Measurements from ENCODE around the gene QSOX2.

The QSOX2 gene

DNA sequence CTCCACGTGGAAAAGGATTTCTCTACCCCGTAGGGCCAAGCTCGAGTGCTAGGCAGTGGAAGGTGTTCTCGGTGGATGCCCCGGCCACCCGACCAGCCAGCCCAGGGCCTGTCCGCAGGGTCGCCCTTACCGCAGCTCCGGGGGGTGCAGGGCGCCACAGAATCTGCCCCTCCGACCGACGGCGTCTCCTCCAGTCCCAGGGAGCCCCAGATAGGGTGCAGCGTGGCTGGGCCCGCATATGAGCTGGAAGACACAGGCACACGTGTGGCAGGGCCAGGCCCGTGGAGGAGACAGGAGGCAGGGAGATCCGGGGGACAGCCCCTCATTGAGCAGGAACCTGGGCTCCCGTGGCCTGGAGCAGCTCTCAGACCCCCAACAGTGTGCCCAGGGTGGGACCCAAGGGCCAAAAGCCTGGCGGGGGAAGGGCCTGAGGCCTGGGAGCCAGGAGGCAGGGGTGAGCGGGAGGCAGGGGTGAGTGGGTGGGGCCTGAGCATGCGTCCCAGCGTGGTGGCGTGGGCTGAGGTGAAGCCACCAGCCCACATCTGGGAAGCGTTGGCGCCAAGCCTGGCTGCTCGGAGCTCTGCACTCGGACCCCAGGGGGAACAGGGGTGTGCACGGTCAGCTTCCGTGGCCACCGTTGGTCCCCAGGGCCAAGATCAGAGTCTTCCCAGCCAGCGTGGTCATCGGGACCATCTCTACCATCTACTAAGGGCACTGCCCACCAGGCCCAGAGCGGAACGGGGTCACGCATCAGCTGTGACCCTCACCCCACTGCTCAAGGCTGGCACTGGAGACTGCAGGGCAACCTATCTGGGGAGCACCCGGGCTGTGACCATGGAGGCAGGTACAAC is 36.0 kb upstream of the QSOX2 start:
- H3K4me3 ChIP-seq (ENCODE audit: control insufficient read depth, low read depth, low read length), result no peak overlapping the region
- no peak for DNase-seq (ENCODE audit: low read depth)
- no peak for TF ChIP-seq CTCF (conservative IDR thresholded peaks at IDR 0.05; ENCODE audit: control insufficient read depth, insufficient read depth, low read depth, low read length)

DNA sequence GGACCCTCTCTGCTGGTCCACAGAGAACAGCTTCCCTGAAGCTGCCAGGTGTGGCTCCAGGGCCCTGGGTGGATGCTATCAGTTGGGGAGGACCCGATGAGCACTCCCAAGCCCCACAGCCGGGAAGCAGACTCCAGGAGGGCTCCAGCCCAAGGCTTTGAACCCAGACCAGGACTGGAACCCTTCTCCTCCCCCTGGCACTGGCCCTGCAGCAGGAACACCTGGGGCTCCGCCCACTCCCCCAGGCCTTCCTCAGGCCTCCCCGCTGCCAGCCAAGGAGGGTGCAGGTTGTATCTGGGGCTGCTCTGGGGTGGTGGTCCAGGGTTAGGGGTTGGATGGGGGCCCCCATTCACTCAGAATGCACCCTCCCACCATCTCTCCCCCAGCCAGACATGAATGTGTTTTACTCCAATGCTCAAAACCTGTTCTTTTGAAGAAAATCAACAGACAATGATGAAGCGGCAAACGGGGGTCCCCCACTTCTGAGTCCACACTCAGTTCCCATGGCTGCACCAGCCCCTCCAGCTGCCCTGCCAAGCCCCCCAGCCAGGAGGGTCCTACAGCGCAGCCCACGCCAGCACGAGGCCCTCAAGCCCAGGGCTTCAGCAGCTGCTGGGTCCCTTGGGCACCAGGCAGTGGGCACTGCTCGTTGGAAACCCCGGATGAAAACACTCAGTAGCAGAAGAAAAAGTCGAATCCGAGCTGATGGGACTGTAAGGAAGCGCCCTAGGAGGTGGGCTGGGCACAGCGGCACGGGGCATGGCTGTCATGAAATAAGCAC is 35.1 kb upstream of the QSOX2 start:
- no peak for TF ChIP-seq CTCF (conservative IDR thresholded peaks at IDR 0.05; ENCODE audit: control insufficient read depth, insufficient read depth, low read depth, low read length)
- no peak for DNase-seq (ENCODE audit: low read depth)

GRCh38 chr9:136279471-136279870 is 33.9 kb upstream of the QSOX2 start:
- DNase-seq (ENCODE audit: low read depth), result no peak
- no peak overlapping the region for H3K4me3 ChIP-seq (ENCODE audit: control insufficient read depth, low read depth, low read length)
- TF ChIP-seq CTCF (conservative IDR thresholded peaks at IDR 0.05; ENCODE audit: control insufficient read depth, insufficient read depth, low read depth, low read length), result no peak

More for the DNA sequence above, 35.1 kb upstream of the QSOX2 start:
- no peak overlapping the region for H3K4me3 ChIP-seq (ENCODE audit: control insufficient read depth, low read depth, low read length)

DNA sequence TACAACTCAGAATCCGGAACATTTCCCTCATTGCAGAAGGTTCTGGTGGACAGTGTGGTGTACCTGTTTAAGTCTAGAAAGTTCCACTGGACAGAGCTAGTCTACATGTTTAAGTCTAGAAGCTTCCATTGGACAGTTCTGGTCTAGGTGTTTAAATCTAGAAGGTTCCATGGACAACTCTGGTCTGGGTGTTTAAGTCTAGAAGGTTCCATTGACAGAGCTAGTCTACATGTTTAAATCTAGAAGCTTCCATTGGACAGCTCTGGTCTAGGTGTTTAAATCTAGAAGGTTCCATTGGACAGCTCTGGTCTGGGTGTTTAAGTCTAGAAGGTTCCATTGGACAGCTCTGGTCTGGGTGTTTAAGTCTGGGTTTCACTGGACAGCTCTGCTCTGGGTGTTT is 33.3 kb upstream of the QSOX2 start:
- no peak for TF ChIP-seq CTCF (conservative IDR thresholded peaks at IDR 0.05; ENCODE audit: control insufficient read depth, insufficient read depth, low read depth, low read length)
- no peak for DNase-seq (ENCODE audit: low read depth)
- H3K4me3 ChIP-seq (ENCODE audit: control insufficient read depth, low read depth, low read length), result no peak overlapping the region

DNA sequence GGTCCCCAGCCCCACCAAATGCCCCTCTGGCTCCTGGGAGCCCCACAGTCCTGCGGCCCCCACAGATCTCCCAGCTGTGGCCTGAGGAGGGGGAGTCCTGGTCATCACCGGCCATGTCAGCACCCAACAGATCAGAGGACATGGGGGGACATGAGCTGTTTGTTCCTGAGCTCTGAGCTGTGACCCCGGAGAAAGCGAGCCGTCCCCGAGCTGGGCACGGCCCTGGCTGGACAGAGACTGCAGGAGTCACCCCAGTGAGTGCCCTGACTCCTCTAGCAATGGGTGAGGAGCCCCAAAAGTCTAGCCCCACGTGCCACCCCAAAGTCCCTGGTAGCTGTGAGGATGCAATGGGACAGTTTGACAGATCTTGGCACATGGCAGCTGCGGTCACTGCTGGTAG is 32.6 kb upstream of the QSOX2 start:
- no peak overlapping the region for H3K4me3 ChIP-seq (ENCODE audit: control insufficient read depth, low read depth, low read length)
- no peak for DNase-seq (ENCODE audit: low read depth)
- no peak for TF ChIP-seq CTCF (conservative IDR thresholded peaks at IDR 0.05; ENCODE audit: control insufficient read depth, insufficient read depth, low read depth, low read length)

DNA sequence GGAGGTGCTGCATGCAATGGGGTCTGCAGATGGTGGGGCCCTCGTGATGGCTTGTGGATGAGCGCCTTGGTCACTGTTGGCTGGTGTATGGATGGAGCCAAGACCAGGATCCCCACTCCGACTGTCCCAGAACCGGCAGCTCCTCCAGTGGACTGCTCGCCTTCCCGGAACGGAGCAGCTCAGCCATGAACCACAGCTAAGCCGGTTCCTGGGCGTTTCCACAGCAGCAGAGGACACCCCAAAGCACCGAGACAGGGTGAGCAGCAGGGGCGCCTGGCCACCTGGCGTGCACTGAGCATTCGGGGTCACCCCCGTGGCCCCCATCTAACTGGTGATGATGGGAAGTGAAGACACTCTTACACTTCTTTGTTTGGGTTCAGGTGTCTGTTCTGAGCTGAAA is 32.1 kb upstream of the QSOX2 start:
- no peak for TF ChIP-seq CTCF (conservative IDR thresholded peaks at IDR 0.05; ENCODE audit: control insufficient read depth, insufficient read depth, low read depth, low read length)
- no peak for DNase-seq (ENCODE audit: low read depth)
- no peak overlapping the region for H3K4me3 ChIP-seq (ENCODE audit: control insufficient read depth, low read depth, low read length)
